ENCODE data around the gene CRYBA2.

DNA sequence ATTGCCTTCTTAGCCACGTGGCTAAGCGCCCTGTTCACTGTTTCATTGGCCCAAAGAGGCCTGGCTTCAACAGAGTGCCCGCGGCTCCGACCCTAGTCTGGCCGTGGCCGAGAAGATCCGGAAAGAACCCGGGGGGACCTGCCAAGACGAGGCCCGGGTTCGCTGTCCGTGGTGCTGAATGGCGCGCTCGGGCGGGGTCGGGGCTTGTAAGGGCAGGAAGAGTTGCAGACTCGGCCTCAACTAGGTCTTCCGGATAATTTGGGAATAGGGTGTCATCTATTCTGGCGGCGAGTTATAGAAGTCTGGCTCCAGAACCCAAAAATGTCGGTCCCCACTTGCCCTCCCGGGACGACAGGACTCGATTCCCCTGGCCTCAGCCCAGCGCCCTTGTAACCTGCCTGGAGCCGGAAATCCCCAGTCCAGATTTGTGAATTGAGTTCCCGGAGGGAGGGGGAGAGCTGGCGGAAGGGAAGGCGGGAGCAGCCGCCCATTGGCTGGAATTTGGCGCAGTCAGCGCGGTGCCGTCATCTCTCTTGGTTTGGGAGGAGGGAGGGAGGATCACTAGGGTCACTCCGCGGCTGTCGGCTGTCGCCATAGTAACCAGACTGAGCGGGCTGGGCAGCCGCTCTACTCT is 30.2 kb downstream of the CRYBA2 start:
- TF ChIP-seq, protein P1, sequence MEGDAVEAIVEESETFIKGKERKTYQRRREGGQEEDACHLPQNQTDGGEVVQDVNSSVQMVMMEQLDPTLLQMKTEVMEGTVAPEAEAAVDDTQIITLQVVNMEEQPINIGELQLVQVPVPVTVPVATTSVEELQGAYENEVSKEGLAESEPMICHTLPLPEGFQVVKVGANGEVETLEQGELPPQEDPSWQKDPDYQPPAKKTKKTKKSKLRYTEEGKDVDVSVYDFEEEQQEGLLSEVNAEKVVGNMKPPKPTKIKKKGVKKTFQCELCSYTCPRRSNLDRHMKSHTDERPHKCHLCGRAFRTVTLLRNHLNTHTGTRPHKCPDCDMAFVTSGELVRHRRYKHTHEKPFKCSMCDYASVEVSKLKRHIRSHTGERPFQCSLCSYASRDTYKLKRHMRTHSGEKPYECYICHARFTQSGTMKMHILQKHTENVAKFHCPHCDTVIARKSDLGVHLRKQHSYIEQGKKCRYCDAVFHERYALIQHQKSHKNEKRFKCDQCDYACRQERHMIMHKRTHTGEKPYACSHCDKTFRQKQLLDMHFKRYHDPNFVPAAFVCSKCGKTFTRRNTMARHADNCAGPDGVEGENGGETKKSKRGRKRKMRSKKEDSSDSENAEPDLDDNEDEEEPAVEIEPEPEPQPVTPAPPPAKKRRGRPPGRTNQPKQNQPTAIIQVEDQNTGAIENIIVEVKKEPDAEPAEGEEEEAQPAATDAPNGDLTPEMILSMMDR (IDR thresholded peaks at IDR 0.05): no peak
- TF ChIP-seq POLR2A (IDR thresholded peaks at IDR 0.05): no peak
